Astrocyte (in vitro differentiated cells and primary cell): ENCODE results near the gene AQR.

Experiments used
- EZH2 ChIP-seq: IDR thresholded peaks from 2 replicates; pipeline ENCODE4 v1.6.1; 2012; ENCODE audit warnings: mild to moderate bottlenecking, low read length, inconsistent platforms; ENCODE audit not compliant: insufficient read depth
- TF ChIP-seq, protein P1 (sequence below): IDR thresholded peaks from 2 replicates; pipeline ENCODE4 v1.5.1; 2011; ENCODE audit warnings: low read depth, mild to moderate bottlenecking, inconsistent platforms, low read length, moderate library complexity; ENCODE audit not compliant: insufficient read depth

DNA sequence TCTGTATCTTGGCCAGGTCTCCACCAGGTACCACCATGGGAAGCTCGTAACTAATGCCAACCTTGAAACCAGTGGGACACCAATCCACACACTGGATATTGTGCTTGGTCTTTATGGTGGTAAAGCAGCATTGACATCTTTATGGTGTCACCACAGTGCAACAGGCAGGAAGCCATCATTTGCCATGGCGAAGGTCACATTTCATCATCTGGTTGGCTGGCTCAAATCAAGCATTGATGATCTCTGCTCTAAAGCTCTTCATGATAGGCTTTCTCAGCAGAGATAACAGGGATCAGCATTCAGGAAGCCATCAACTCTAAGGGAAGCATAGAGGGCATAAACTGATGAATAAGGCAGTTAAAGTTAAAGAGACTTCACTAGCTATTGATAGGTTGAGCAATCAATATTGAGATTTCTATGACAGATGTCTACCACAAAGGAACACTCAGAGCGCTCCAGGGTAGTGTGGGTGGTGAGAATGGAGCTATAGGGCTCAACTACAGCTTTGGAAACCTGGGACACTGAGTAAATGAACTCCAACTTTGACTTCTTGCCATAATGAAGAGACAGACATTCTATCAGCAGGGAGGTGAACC, 120.1 kb downstream of the AQR start:
- TF ChIP-seq, protein P1, sequence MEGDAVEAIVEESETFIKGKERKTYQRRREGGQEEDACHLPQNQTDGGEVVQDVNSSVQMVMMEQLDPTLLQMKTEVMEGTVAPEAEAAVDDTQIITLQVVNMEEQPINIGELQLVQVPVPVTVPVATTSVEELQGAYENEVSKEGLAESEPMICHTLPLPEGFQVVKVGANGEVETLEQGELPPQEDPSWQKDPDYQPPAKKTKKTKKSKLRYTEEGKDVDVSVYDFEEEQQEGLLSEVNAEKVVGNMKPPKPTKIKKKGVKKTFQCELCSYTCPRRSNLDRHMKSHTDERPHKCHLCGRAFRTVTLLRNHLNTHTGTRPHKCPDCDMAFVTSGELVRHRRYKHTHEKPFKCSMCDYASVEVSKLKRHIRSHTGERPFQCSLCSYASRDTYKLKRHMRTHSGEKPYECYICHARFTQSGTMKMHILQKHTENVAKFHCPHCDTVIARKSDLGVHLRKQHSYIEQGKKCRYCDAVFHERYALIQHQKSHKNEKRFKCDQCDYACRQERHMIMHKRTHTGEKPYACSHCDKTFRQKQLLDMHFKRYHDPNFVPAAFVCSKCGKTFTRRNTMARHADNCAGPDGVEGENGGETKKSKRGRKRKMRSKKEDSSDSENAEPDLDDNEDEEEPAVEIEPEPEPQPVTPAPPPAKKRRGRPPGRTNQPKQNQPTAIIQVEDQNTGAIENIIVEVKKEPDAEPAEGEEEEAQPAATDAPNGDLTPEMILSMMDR: no peak
- no peak for TF ChIP-seq EZH2
